GDM1 (cell line): Measurements from ENCODE around the gene BAAT.
"Not testable (repeated sequence)": the region's sequence is repeated elsewhere in the genome, so short reads cannot be mapped to it uniquely, and the experiment has no call there.

Experiments used
- DNase-seq: peaks from one replicate; lab custom pipeline; 2025; lab: John Stamatoyannopoulos, UW

Gene BAAT

GRCh38 chr9:101384873-101385536 lies at the start of gene BAAT:
Gene BAAT, minus strand, starts transcription at chr9:101385006. Its CDS starts 13,602 bp downstream, at chr9:101371404.
- not testable (repeated sequence) for DNase-seq

- no peak for DNase-seq
These were observed 48.4 kb upstream of the BAAT start for GRCh38 chr9:101433229-101433628.

- no peak for DNase-seq
These were observed 47.9 kb upstream of the BAAT start for GRCh38 chr9:101432740-101433139.

GRCh38 chr9:101432171-101432570 lies 47.4 kb upstream of the BAAT start:
- no peak for DNase-seq

GRCh38 chr9:101429736-101430135 lies 44.9 kb upstream of the BAAT start:
- no peak for DNase-seq

GRCh38 chr9:101428909-101429308 lies 44.1 kb upstream of the BAAT start:
- no peak for DNase-seq

- DNase-seq: no peak
These were observed 43.3 kb upstream of the BAAT start for GRCh38 chr9:101427957-101428655.

- no peak for DNase-seq
These were observed 42.6 kb upstream of the BAAT start for GRCh38 chr9:101427358-101427757.

- no peak for DNase-seq
These were observed 36.9 kb upstream of the BAAT start for GRCh38 chr9:101421653-101422065.

- DNase-seq: no peak
These were observed 35.1 kb upstream of the BAAT start for GRCh38 chr9:101419863-101420262.

- no peak for DNase-seq
These were observed 34.0 kb upstream of the BAAT start for GRCh38 chr9:101418518-101419430.

GRCh38 chr9:101417977-101418376 lies 33.2 kb upstream of the BAAT start:
- DNase-seq: no peak

- no peak for DNase-seq
These were observed 32.6 kb upstream of the BAAT start for GRCh38 chr9:101417389-101417788.

GRCh38 chr9:101415578-101415977 lies 30.8 kb upstream of the BAAT start:
- DNase-seq: no peak

- no peak for DNase-seq
These were observed 30.0 kb upstream of the BAAT start for GRCh38 chr9:101414839-101415238.

GRCh38 chr9:101409079-101409477 lies 24.3 kb upstream of the BAAT start:
- DNase-seq: no peak

- no peak for DNase-seq
These were observed 23.7 kb upstream of the BAAT start for GRCh38 chr9:101408374-101409078.

GRCh38 chr9:101403516-101404285 lies 18.9 kb upstream of the BAAT start:
- no peak for DNase-seq

GRCh38 chr9:101400120-101400519 lies 15.3 kb upstream of the BAAT start:
- no peak for DNase-seq

- DNase-seq: no peak
These were observed 14.8 kb upstream of the BAAT start for GRCh38 chr9:101399643-101399970.

GRCh38 chr9:101398930-101399642 lies 14.3 kb upstream of the BAAT start:
- DNase-seq: no peak
